NCI-H2227 (cell line): Measurements from ENCODE around the gene XRCC6.
"Not testable (repeated sequence)": the region's sequence is repeated elsewhere in the genome, so short reads cannot be mapped to it uniquely, and the experiment has no call there.

Source experiments
- DNase-seq: peaks from one replicate; lab custom pipeline; 2025; ENCODE audit not compliant: unreplicated experiment; lab: John Stamatoyannopoulos, UW

Gene XRCC6

DNA sequence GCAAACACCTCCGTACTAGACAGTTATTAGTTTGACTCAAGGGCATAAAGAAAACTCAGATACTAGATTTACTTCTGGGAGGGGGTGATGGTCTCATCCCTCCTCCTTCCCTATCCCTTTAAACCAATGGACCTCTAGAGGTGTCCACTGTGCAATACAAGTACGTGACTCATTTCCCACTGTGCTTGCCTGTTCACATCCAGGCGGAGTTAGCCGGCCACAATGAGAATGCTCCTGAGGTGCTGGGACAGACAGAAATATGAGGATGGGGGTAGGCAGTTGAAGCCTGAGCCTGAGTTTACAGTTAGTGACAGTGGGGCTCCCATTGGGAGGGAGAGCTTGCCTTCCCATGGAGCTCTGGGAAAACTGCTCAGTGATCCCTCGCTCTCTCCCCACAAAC, 23.0 kb upstream of the XRCC6 start:
- DNase-seq = no peak

GRCh38 chr22:41598891-41599635, 22.0 kb upstream of the XRCC6 start:
- DNase-seq = no peak

DNA sequence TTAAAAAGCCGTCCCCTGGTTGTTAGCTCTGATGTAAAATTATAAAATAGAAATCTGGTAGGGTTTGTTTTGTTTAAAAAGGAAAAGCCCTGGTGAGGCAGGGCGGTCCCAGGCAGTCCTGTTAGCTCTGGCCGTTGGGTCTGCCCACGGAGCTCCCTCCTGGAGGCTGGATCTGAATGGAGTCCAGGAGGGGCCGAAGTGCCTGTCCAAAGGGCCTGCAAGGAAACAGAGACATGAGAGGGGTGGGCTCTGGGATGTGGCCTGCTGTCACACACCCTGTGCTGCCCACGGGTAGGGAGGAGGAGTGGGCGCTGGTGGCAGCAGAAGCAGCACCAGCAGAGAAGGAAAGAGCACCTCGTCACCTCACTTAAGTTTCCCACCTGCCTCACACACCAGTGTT, 20.1 kb upstream of the XRCC6 start:
- no peak for DNase-seq

- no peak for DNase-seq
Observed at GRCh38 chr22:41603873-41604332, 17.2 kb upstream of the XRCC6 start.

DNA sequence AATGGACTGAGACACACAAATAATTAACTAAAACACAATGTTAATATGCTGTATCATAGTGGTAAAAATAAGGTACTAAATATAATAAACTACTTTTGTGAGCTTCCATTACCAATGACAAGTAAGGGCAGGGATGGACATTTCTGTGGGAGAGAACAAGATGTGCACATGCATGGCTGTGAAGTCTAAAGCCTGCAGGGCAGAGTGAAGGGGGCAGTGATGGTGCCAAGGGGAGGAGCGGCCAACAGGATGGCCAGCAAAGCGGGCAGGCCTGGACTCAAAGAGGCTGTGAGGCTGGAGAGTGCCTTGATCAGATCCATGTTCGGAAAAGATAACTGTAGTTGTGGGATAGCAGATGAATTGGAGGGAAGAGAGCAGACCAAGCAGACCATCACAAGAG, 12.7 kb upstream of the XRCC6 start:
- no peak for DNase-seq

GRCh38 chr22:41612603-41613306, 8.3 kb upstream of the XRCC6 start:
- DNase-seq = no peak

GRCh38 chr22:41613456-41613855, 7.6 kb upstream of the XRCC6 start:
- DNase-seq = no peak

DNA sequence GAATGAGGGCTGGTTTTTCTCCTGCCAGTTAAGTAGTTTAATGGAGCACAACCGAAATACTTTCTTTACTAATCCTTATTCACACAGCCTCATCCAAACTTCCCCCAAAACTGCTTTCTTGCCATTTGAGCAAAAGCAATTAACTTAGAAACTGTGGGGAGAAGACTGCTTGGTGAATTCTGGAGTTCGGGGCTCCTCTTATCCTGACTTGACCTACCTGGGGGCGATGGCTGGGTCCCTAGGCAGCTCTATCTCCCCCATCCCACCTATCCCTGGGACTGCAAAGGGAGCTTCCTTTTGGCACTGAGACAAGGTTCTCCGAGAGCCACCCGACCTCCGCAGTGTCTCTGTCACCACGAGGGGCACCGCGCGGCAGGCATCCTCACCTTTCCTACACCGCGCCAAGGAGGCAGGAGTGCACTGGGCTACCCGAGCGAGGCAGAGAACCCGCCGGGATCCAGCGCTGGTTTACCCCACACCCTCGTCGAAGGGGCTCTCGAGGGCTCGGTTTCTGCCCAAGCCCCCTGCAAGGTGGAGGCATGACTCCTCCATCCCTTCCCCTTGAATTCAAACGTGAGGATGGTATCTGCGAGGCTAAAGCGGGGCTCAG, 1.0 kb upstream of the XRCC6 start:
- DNase-seq = peak; percentile 37

DNA sequence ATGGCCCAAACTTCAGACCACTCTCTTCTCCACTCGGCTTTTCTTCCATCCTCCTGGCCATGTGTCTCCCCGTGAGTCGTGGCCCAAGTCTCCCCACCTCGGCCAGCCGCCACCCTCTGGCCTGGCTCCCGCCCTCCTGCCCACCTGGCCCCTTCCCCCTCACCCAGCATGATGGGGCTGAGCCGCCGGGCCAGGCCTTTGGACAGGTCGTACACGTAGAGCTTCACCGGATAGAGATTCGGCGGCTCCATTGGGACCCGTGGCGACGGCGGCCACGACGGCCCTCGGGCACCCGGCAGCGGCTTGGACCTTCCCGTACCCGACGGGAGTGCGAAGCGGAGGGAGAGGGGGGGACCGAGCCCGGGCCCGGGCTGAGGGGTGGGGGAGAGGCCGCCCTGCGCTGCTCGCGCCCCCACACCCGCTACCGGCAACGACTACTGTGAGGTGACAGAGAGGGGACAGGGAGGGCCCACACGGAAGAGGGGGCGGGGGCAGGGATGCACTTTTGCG, 451 bp upstream of the XRCC6 start, which contains the start of gene DESI1:
Gene DESI1 (minus strand): TSS at position 455 of the 510 bp plus-strand sequence. CDS start 204 bp downstream, at position 251.
- peak; percentile 38 for DNase-seq

DNA sequence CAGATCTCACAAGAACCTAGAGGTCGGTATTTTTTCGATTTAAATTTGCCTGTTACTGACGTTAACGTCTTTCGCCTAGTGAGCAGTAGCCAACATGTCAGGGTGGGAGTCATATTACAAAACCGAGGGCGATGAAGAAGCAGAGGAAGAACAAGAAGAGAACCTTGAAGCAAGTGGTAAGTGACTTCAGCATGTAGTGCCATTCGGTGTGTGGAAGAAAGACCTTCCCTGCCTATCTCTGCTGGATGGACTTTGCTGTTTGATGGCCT, 750 bp downstream of the XRCC6 start:
- no peak for DNase-seq

DNA sequence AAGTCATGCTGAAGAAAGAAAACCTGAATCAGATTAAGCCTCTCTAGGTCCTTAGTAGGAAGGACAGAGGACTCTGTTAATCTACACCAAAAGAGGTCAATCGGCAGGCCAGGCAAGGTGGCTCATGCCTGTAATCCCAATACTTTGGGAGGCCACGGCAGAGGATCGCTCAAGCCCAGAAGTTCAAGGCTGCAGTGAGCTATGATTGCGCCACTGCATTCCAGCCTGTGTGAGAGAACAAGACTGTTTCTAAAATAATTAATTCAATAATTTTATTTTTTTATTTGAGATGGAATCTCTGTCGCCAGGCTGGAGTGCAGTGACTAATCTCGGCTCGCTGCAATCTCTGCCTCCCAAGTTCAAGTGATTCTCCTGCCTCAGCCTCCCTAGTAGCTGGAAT, 4.5 kb downstream of the XRCC6 start:
- no peak for DNase-seq

- not testable (repeated sequence) for DNase-seq
Observed at GRCh38 chr22:41631115-41631514, 10.0 kb downstream of the XRCC6 start.

DNA sequence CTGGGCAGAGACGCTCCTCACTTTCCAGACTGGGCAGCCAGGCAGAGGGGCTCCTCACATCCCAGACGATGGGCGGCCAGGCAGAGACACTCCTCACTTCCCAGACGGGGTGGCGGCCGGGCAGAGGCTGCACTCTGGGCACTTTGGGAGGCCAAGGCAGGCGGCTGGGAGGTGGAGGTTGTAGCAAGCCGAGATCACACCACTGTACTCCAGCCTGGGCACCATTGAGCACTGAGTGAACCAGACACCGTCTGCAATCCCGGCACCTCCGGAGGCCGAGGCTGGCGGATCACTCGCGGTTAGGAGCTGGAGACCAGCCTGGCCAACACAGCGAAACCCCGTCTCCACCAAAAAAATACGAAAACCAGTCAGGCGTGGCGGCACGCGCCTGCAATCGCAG, 10.5 kb downstream of the XRCC6 start:
- DNase-seq = not testable (repeated sequence)

- not testable (repeated sequence) for DNase-seq
Observed at GRCh38 chr22:41634610-41635009, 13.5 kb downstream of the XRCC6 start.

DNA sequence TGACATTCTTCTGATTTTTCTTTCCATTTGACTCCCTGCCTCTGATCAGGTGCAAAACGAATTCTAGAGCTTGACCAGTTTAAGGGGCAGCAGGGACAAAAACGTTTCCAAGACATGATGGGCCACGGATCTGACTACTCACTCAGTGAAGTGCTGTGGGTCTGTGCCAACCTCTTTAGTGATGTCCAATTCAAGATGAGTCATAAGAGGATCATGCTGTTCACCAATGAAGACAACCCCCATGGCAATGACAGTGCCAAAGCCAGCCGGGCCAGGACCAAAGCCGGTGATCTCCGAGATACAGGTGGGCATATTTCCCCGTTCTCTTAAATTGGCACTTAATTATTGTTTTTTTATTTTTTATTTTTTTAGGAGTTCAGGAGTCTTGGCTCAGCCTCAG, 15.4 kb downstream of the XRCC6 start:
- no peak for DNase-seq

DNA sequence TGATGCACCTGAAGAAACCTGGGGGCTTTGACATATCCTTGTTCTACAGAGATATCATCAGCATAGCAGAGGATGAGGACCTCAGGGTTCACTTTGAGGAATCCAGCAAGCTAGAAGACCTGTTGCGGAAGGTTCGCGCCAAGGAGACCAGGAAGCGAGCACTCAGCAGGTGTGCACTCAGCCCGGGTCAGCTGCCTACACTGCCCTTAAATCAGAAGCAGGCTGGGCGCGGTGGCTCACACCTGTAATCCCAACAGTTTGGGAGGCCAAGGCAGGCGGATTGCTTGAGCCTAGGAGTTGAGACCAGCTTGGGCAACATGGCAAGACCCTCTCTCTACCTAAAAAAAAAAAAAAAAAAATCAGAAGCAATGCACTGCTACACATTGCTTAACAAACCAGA, 16.5 kb downstream of the XRCC6 start:
- DNase-seq = not testable (repeated sequence)

GRCh38 chr22:41638124-41638523, 17.0 kb downstream of the XRCC6 start:
- DNase-seq = no peak

DNA sequence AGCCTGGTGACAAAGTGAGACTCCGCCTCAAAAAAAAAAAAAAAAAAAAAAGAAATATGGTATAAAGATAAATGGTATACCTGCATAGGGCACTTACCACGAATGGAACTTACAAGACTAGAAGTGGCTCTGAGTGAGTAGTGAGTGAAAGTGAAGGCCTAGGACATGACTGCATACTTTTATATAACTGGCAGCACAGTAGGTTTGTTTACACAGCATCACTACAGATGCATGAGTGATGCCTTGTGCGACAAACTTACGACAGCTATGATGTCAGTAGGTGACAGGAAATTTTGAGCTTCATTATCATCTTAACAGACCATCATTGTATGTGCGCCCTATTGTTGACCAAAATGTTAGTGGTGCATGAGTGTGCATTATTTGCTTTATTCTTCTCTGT, 17.7 kb downstream of the XRCC6 start:
- no peak for DNase-seq

DNA sequence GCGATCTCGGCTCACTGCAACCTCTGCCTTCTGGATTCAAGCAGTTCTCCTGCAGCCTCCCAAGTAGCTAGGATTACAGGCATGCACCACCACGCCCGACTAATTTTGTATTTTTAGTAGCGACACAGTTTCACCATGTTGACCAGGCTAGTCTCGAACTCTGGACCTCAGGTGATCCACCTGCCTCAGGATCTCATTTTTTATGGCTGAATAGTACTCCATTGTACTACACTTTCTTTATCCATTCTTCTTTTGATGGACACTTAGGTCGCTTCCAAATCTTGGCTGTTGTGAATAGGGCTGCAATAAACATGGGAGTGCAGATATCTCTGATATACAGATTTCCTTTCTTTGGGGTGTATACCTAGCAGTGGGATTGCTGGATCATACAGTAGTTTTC, 20.8 kb downstream of the XRCC6 start:
- no peak for DNase-seq

DNA sequence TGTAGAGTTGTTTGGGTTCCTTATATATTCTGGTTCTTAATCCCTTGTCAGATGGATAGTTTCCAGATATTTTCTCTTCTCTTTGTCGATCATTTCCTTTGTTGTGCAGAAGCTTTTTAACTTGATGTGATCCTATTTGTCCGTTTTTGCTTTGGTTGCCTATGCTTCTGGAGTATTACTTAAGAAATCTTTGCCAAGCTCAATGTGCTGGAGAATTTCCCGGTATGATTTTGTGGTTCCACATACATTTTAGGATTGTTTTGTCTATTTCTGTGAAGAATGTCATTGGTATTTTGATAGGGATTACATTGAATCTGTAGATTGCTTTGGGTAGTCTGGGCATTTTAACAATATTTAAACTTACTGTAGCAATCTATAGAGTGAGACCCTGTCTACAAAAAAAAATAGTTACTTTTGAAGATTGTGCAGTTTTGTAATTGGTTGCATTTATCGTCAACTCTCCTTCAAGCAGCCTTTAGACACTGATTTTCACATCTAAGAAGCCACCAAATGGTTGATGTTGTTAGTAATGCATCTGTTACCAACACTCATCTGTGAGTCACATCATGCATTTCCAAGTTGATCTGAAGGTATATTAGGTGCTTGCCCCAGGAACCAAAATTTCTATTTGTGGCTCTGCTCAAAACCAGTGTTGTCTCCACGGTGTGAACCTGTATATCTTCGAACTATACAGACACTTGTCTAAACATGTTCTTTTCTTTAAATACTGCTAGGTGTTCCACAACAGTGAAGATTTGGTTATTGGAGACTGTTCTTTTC, 21.4 kb downstream of the XRCC6 start:
- no peak for DNase-seq

DNA sequence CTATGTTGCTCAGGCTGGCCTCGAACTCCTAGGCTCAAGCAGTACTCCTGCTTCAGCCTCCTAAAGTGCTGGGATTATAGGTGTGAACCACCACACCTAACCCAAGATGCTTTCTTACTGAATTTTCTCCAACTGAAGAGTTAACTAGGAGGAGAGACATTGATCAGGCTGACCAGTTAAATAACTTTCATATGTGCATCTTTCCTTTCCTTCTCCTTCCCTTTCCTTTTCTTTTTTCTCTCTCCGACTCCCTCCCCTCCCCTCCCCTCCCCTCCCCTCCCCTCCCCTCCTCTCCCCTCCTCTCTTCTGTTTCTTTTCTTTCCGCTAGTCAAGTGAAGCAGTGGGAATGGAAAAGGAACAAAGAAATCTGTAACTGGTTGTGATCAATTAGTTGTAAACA, 26.7 kb downstream of the XRCC6 start:
- no peak for DNase-seq
